IPS-11a (cell line): ENCODE measurements around the gene BST1.

Experiments
- H3K4me3 ChIP-seq: one replicate; pipeline ENCODE4 v1.5.1; 2013; ENCODE audit warnings: low read depth, low read length, control low read depth

The BST1 gene

DNA sequence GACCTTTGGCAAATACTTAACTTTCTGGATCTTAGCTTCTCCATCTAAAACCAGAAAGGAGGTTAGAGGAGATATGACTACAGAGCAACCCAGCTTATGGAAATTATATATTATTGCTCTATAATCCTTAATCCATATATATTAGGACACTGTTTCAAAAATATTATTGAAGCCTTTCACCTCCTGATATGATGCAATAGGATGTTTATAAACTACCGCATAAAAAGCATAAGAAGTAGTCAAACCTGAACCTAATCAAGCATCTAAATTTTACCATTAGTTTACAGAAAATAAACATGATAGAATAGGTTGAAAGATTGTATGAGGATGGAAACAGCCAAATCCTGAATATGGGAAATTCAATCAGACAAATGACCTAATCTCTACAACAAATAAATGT lies 26.8 kb upstream of the BST1 start:
- H3K4me3 ChIP-seq, result no peak overlapping the region

DNA sequence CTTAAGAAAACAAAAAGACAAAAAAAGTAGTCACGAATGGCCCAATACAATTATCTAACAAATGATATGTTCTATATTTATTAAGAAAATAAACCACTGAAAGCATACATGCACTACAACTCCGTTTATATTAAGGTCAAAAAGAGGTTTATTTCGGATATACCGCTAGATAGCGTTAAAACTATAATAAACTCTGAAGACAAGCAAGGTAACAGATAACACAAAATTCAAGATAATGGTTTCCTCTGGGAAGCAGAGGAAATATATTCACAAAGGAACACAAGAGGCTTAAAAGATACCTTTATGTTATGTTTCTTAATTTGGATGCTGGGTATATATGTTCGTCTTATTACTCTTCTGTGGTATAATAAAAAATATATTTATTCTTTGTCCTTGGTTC lies 26.0 kb upstream of the BST1 start:
- no peak overlapping the region for H3K4me3 ChIP-seq

DNA sequence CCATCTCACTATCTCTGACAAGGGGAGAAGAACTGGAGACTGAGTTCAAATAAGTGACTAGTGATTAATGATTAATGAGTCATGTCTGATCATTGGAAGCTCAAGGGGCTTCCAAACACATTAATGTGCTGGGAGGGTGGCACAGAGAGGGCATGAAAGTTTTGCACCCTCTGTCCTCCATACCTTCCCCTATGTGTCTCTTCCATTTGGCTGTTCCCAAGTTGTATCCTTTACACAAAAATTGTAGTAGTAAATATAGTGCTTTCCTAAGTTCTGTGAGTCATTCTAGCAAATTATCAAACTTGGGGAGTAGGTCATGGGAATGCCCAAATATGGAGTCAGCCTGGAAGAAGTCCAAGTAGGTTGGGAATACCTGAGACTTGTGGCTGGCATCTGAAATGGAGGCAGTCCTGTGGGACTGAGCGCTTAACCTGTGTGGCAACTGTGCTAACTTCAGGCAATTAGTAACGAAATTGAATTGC lies 25.3 kb upstream of the BST1 start:
- H3K4me3 ChIP-seq, result no peak overlapping the region

- H3K4me3 ChIP-seq, result peak overlapping the region; percentile 89
These were observed 21.8 kb upstream of the BST1 start for GRCh38 chr4:15681067-15681371.

DNA sequence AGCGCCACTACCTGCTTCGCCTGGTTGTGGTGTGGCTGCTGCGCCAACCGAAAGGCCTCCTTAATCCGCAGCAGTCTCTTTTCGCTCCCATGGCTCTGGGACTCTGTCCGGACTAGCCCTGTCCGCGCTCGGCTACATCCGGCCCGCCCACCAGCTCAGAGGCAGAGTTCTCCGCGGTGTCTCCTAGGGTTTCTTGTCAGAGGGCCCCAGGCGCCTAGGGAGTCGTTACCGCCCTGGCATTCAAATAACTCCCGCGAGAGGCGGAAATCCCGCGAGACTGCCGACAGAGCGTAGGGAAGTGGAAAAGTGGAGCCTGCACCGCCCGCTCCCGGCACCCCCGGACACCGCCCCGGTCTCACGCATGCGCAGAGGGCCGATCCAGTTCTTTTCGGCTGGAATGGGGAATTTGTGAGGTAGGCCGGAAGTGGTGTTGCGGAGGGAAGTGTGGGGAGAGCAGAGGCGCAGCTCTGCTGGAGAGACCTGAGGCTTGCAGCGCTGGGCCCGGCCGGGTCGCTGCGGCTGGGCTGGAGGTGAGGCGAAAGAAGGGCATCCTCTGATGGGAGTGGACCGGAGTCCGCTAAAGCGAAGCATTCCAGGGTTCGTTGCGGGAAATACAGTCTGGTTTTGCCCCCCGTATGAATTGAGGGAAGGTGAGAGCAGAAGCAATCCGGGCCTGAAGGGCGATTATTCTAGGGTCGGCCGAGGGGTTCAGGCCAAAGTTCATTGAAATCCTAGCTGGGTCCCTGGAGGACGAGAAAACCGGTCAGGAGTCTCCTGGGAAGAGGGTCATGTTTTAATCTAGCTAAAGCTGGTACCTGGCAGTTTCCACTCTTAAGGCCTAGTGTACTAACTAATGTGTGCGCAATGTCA lies 21.3 kb upstream of the BST1 start, which contains the start of gene FAM200B:
FAM200B (plus strand) TSS at position 456 of the 870 bp plus-strand sequence. CDS start 5,151 bp downstream, outside the sequence.
- peak within 1 kb of the TSS; percentile 89 for H3K4me3 ChIP-seq

GRCh38 chr4:15682242-15683142 lies 20.4 kb upstream of the BST1 start:
- peak overlapping the region; percentile 89 for H3K4me3 ChIP-seq

DNA sequence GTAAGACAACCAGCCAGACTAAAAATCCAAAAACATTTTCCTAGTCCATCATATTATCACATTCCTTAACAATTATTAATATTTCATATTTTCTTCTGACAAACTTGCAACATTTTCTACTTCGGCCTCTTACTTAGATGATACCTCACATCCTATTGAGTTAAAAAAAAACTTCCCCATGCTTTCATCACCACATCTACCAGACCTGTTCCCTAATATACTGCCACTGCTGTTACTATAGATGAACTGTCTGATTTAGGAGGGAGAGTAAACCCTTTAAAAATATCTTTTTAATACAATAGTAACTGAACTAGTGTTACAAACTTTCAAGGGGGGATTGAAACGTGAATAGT lies 19.7 kb upstream of the BST1 start:
- no peak overlapping the region for H3K4me3 ChIP-seq

DNA sequence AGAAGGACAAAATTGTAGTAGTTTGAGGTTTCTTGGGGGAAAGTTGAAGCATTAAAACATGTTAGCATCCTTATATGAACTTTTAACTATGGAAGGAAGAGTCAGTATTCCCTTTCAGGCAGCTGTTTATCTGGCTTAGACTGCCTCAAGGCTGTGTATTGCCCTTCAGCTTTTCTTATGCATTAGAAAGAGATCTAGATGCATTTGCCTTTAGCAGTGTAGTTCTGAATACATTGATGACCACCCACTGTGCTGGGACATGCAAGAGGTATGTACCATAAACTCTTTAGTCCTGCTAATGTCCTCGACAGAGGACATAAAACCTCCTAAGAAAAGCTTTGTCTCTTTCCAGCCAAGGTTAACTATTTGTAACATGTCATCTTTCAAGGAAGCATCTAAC lies 18.4 kb upstream of the BST1 start:
- no peak overlapping the region for H3K4me3 ChIP-seq

GRCh38 chr4:15688051-15688450 lies 14.8 kb upstream of the BST1 start:
- no peak overlapping the region for H3K4me3 ChIP-seq

- no peak overlapping the region for H3K4me3 ChIP-seq
These were observed 13.3 kb upstream of the BST1 start for GRCh38 chr4:15689540-15689939.

GRCh38 chr4:15690020-15690809 lies 12.7 kb upstream of the BST1 start:
- no peak overlapping the region for H3K4me3 ChIP-seq

- H3K4me3 ChIP-seq, result no peak overlapping the region
These were observed 11.3 kb upstream of the BST1 start for GRCh38 chr4:15691346-15692135.

- H3K4me3 ChIP-seq, result no peak overlapping the region
These were observed 10.3 kb upstream of the BST1 start for GRCh38 chr4:15692602-15693001.

DNA sequence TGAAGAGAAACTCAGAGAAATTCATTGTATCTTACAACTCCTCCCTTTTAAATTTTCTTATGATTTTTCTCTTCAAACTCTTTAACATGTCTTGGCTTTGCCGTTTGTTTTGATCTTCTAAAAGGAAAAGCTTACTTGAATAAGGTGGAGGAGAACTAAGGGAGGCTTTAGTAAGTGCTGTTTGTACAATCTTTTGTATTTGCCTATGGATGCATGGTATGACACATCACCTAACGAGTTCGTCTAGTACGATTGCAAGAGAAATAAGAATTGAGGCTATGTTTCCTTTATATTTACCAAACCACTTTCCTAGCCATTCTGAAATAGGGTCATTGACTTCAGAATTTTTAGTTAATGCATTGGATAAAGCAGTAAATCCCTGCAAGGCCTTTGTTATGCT lies 8.4 kb upstream of the BST1 start:
- H3K4me3 ChIP-seq, result no peak overlapping the region

DNA sequence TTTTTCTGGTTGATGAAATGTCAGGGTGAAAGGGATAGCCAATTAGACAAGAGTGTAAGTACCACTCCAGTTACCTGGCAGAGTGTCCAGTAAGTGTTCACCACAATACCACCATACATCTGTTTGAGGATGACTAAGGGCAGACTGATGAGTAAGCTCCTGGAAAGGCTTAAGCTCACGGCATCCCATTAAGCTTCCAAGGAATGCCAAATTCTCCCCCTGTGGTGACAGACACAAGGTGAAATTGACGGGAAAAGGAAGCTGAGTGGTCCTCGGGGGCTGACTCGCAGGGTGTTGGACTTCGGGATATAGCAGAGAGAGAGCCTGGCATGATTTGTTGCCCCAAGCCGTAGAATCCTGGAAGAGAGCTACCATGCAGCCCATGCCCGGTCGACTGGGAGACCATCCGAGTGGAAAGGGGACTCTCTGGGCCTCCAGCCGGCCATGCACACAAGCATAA lies 7.6 kb upstream of the BST1 start:
- no peak overlapping the region for H3K4me3 ChIP-seq

DNA sequence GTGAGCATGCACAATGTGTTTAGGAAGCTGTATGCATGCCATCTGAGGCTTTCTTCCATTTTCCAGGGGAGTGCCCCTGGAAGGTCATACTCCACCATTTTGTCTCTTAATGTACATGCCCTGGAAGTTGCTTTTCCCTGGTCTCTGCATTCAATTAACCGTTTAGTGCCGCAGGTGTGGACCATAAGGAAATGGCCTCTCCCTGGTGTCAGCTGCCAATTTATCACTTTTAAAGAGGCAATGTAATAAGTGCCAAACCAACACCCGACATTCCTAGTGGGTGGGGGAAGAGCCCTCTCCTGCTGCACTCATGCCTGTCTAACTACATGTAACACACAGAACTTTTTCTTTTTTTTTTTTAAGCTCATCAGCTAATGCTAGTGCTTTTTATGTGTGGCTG lies 7.1 kb upstream of the BST1 start:
- H3K4me3 ChIP-seq, result no peak overlapping the region

DNA sequence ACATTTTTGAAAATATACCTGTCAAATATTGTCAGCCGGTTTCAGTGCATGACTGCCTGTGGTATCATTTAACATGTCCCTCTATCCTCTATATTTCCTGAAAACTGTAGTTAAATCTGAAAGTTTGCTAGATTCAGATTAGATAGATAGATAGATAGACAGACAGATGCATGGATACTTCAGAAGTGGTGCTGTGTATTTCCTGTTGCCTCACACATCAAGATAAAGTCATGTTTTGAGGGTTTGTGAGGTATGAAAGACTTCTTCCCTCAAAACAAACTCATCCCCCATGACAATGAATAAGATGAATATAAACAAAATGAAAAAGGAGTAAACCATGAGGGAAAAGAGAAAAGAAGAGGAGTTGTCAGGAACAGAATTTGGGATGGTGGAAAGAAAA lies 6.0 kb upstream of the BST1 start:
- no peak overlapping the region for H3K4me3 ChIP-seq

GRCh38 chr4:15703439-15703838 lies 574 bp downstream of the BST1 start:
- H3K4me3 ChIP-seq, result no peak overlapping the region

GRCh38 chr4:15704129-15704528 lies 1.3 kb downstream of the BST1 start:
- no peak overlapping the region for H3K4me3 ChIP-seq

DNA sequence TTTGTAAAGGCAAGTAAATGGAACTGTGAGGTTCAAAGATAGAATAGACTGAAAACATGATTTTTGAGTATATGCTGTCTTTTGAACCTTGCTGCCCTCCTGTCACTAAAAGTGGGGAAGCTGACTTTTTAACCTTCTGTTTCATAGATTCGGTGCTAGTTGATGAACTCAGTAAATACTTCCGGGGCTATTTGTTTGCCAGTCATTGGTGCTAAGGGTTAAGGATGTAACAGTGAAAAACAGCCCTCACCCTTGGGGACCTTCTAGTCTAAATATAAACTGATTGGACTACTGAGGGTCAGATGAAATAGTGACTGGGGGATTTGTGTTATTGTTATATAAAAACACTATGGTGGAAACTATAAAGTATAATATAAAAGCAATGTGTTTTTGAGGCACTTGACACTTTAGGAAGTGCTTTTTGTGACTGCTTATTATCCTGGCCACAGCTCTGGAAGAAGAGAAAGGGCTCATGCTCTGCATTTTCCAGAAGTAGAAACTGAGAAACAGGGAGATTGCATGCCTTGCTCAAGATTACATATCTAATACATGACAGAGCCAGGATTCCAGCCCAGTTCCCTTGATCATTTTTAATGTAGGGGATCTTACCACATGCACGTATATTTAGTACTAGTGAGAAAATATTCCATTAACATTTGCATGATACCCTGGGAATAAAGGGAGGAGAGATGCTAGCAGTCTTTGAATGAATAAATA lies 3.9 kb downstream of the BST1 start:
- no peak overlapping the region for H3K4me3 ChIP-seq
